Kidney tubule cell (primary cell): ENCODE results near the gene SMTNL1.

Experiments used
- DNase-seq: peaks from one replicate; pipeline ENCODE4 v3.0.0-alpha.2; 2018; ENCODE audit warnings: low spot score

The SMTNL1 gene

GRCh38 chr11:57536947-57537619, at the start of gene SMTNL1:
Gene SMTNL1 (plus strand): TSS chr11:57537595. CDS start chr11:57542643, 5,048 bp downstream.
- no peak for DNase-seq

- DNase-seq, result no peak
Observed at GRCh38 chr11:57487920-57488659, 49.3 kb upstream of the SMTNL1 start.

GRCh38 chr11:57490456-57491248, 46.7 kb upstream of the SMTNL1 start:
- peak; percentile 45 for DNase-seq

GRCh38 chr11:57491371-57492061, 45.9 kb upstream of the SMTNL1 start:
- peak; percentile 20 for DNase-seq

- peak; percentile 69 for DNase-seq
Observed at GRCh38 chr11:57493507-57494503, 43.6 kb upstream of the SMTNL1 start.

GRCh38 chr11:57496109-57496820, 41.1 kb upstream of the SMTNL1 start:
- DNase-seq, result no peak

- no peak for DNase-seq
Observed at GRCh38 chr11:57497303-57498247, 39.8 kb upstream of the SMTNL1 start.

GRCh38 chr11:57498540-57498939, 38.9 kb upstream of the SMTNL1 start:
- peak; percentile 33 for DNase-seq

GRCh38 chr11:57499413-57499982, 37.9 kb upstream of the SMTNL1 start:
- peak; percentile 83 for DNase-seq

GRCh38 chr11:57499983-57500461, 37.4 kb upstream of the SMTNL1 start:
- DNase-seq, result no peak

- DNase-seq, result no peak
Observed at GRCh38 chr11:57500515-57500914, 36.9 kb upstream of the SMTNL1 start.

- DNase-seq, result no peak
Observed at GRCh38 chr11:57500926-57501325, 36.5 kb upstream of the SMTNL1 start.

GRCh38 chr11:57501953-57502352, 35.4 kb upstream of the SMTNL1 start:
- DNase-seq, result peak; percentile 27

- DNase-seq, result no peak
Observed at GRCh38 chr11:57502376-57502775, 35.0 kb upstream of the SMTNL1 start.

- no peak for DNase-seq
Observed at GRCh38 chr11:57502870-57503269, 34.5 kb upstream of the SMTNL1 start.

GRCh38 chr11:57504511-57504910, 32.9 kb upstream of the SMTNL1 start:
- DNase-seq, result no peak

GRCh38 chr11:57506522-57506921, 30.9 kb upstream of the SMTNL1 start:
- no peak for DNase-seq

- no peak for DNase-seq
Observed at GRCh38 chr11:57508341-57509170, 28.8 kb upstream of the SMTNL1 start.
